Astrocyte (in vitro differentiated cells and primary cell): Measurements from ENCODE around the gene NUP155. TPM values are rescaled to one million over a fixed set of nuclear protein-coding genes. Genes with fewer than 3 reads are reported as not detected.

ENCODE experiments used
- DNase-seq: peaks from one replicate; pipeline ENCODE4 v3.0.0-alpha.2; 2010; ENCODE audit warnings: low read depth
- FAIRE-seq: peaks from 2 replicates; lab custom pipeline; 2011; peaks lifted over from hg19 to GRCh38; lab: Jason Lieb, UNC
- H2AFZ ChIP-seq: 2 replicates; pipeline ENCODE4 v1.6.0; 2012; ENCODE audit warnings: low read depth, low read length, inconsistent platforms
- H3K27ac ChIP-seq: 2 replicates; pipeline ENCODE4 v1.5.1; 2011; ENCODE audit warnings: low read depth, low read length, inconsistent platforms
- H3K27me3 ChIP-seq: 2 replicates; pipeline ENCODE4 v1.6.0; 2011; ENCODE audit warnings: low read length, inconsistent platforms; ENCODE audit not compliant: insufficient read depth
- H3K36me3 ChIP-seq: 2 replicates; pipeline ENCODE4 v1.5.1; 2011; ENCODE audit warnings: low read length, inconsistent platforms; ENCODE audit not compliant: insufficient read depth
- H3K4me1 ChIP-seq: 2 replicates; pipeline ENCODE4 v1.5.1; 2011; ENCODE audit warnings: low read length, inconsistent platforms; ENCODE audit not compliant: insufficient read depth
- H3K4me2 ChIP-seq: 2 replicates; pipeline ENCODE4 v1.6.0; 2012; ENCODE audit warnings: low read length, inconsistent platforms
- H3K4me3 ChIP-seq: 2 replicates; pipeline ENCODE4 v1.5.1; 2011; ENCODE audit warnings: low read depth, mild to moderate bottlenecking, low read length, inconsistent platforms; ENCODE audit not compliant: insufficient read depth
- H3K79me2 ChIP-seq: 2 replicates; pipeline ENCODE4 v1.6.0; 2012; ENCODE audit warnings: mild to moderate bottlenecking, low read length, inconsistent platforms; ENCODE audit not compliant: insufficient read depth
- H3K9ac ChIP-seq: 2 replicates; pipeline ENCODE4 v1.6.0; 2012; ENCODE audit warnings: mild to moderate bottlenecking, low read length, inconsistent platforms
- H3K9me3 ChIP-seq: 2 replicates; pipeline ENCODE4 v1.5.1; 2012; ENCODE audit warnings: low read depth, mild to moderate bottlenecking, low read length, inconsistent platforms; ENCODE audit not compliant: insufficient read depth
- H4K20me1 ChIP-seq: 2 replicates; pipeline ENCODE4 v1.6.0; 2012; ENCODE audit warnings: low read length, inconsistent platforms; ENCODE audit not compliant: insufficient read depth
- H3K27ac Mint-ChIP-seq: one replicate; pipeline ENCODE4 v1.8.0; 2021; ENCODE audit warnings: mild to moderate bottlenecking, mixed read lengths; ENCODE audit not compliant: unreplicated experiment
- H3K27me3 Mint-ChIP-seq: one replicate; pipeline ENCODE4 v1.8.0; 2021; ENCODE audit warnings: low read depth, mixed read lengths; ENCODE audit not compliant: unreplicated experiment
- H3K36me3 Mint-ChIP-seq: one replicate; pipeline ENCODE4 v1.8.0; 2021; ENCODE audit warnings: low read depth, mixed read lengths; ENCODE audit not compliant: unreplicated experiment
- H3K4me1 Mint-ChIP-seq: one replicate; pipeline ENCODE4 v1.8.0; 2021; ENCODE audit warnings: low read depth, mixed read lengths; ENCODE audit not compliant: unreplicated experiment
- H3K4me3 Mint-ChIP-seq: one replicate; pipeline ENCODE4 v1.8.0; 2021; ENCODE audit warnings: mild to moderate bottlenecking, moderate library complexity, mixed read lengths; ENCODE audit not compliant: unreplicated experiment
- H3K9me3 Mint-ChIP-seq: one replicate; pipeline ENCODE4 v1.8.0; 2021; ENCODE audit warnings: mild to moderate bottlenecking, mixed read lengths; ENCODE audit not compliant: unreplicated experiment
- EZH2 ChIP-seq: IDR thresholded peaks from 2 replicates; pipeline ENCODE4 v1.6.1; 2012; ENCODE audit warnings: mild to moderate bottlenecking, low read length, inconsistent platforms; ENCODE audit not compliant: insufficient read depth
- total RNA-seq: library from RNA; stranded (reverse); gene quantifications from 2 replicates; pipeline ENCODE4 v1.2.1, GENCODE V29; 2021
- TF ChIP-seq, protein P1 (sequence below): IDR thresholded peaks from 2 replicates; pipeline ENCODE4 v1.5.1; 2011; ENCODE audit warnings: low read depth, mild to moderate bottlenecking, inconsistent platforms, low read length, moderate library complexity; ENCODE audit not compliant: insufficient read depth

NUP155 gene
- total RNA-seq, 1 donor from 2014 or later = 28.8 TPM

DNA sequence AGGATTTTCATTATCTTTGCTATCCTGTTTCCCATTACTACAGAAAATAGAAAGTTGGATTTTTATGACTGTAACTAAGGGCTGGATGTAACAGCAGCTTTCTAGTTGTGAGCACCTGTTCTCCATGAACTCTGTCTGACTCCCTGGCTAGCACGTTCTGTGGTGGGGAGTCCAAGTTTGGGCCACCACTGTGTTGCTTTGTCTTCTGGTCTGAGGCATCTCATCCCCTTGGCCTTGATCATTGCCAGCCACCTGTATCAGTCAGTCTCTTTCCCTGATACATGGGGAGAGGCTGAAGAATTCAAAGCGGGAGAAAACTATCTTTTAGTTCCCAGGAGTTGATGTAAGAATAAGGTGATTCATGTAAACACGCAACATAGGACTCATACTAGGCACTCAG, 41.6 kb upstream of the NUP155 start:
- Histone ChIP-seq H3K4me2 (no peak overlapping the region), H3K36me3 (no peaks in the 10 kb centered on the region), H3K27me3 (no peaks in the 10 kb centered on the region), H3K9ac (no peak overlapping the region), H3K9me3 (no peaks in the 10 kb centered on the region), H3K79me2 (no peaks in the 10 kb centered on the region), H3K27ac (no peak overlapping the region), H3K4me3 (no peak overlapping the region), H4K20me1 (no peaks in the 10 kb centered on the region), H3K4me1 (no peaks in the 10 kb centered on the region), H2AFZ (no peak overlapping the region)
- Mint-ChIP-seq H3K9me3 (no peaks in the 10 kb centered on the region), H3K27me3 (no peaks in the 10 kb centered on the region), H3K27ac (no peak overlapping the region), H3K36me3 (peaks cover 12% of the 10 kb centered on the region), H3K4me1 (no peaks in the 10 kb centered on the region), H3K4me3 (no peak overlapping the region)
- no peak for TF ChIP-seq EZH2
- TF ChIP-seq, protein P1, sequence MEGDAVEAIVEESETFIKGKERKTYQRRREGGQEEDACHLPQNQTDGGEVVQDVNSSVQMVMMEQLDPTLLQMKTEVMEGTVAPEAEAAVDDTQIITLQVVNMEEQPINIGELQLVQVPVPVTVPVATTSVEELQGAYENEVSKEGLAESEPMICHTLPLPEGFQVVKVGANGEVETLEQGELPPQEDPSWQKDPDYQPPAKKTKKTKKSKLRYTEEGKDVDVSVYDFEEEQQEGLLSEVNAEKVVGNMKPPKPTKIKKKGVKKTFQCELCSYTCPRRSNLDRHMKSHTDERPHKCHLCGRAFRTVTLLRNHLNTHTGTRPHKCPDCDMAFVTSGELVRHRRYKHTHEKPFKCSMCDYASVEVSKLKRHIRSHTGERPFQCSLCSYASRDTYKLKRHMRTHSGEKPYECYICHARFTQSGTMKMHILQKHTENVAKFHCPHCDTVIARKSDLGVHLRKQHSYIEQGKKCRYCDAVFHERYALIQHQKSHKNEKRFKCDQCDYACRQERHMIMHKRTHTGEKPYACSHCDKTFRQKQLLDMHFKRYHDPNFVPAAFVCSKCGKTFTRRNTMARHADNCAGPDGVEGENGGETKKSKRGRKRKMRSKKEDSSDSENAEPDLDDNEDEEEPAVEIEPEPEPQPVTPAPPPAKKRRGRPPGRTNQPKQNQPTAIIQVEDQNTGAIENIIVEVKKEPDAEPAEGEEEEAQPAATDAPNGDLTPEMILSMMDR = no peak
- FAIRE-seq (no peak), DNase-seq (no peak)

DNA sequence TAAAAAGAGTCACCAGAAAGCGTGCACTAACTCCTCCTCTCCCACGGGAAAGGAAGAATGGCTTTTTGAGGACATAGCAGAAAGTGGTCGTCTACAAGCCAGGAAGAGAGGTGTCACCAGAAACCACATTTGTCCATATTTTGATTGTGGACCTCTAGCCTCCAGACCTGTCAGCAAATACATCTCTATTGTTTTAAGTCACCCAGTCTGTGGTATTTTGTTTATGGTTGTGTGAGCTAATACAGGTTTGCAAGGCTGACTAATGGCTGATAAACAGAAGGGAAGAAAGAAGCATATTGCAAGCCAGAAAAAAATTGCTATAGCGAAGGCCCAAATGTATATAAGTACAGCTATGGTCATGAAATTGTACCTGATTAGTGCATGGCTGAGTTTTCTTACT, 29.6 kb upstream of the NUP155 start:
- Histone ChIP-seq H3K4me3 (no peak overlapping the region), H3K9ac (no peak overlapping the region), H3K27me3 (no peaks in the 10 kb centered on the region), H4K20me1 (no peaks in the 10 kb centered on the region), H3K36me3 (peaks cover 11% of the 10 kb centered on the region), H3K4me1 (no peaks in the 10 kb centered on the region), H3K4me2 (no peak overlapping the region), H2AFZ (no peak overlapping the region), H3K9me3 (no peaks in the 10 kb centered on the region), H3K27ac (no peak overlapping the region), H3K79me2 (no peaks in the 10 kb centered on the region)
- Mint-ChIP-seq H3K36me3 (peaks cover 2% of the 10 kb centered on the region), H3K4me3 (no peak overlapping the region), H3K9me3 (no peaks in the 10 kb centered on the region), H3K4me1 (peaks cover 2% of the 10 kb centered on the region), H3K27me3 (no peaks in the 10 kb centered on the region), H3K27ac (no peak overlapping the region)
- DNase-seq (peak; percentile 18), FAIRE-seq (no peak)
- TF ChIP-seq EZH2 = no peak
- TF ChIP-seq, protein P1 = no peak

DNA sequence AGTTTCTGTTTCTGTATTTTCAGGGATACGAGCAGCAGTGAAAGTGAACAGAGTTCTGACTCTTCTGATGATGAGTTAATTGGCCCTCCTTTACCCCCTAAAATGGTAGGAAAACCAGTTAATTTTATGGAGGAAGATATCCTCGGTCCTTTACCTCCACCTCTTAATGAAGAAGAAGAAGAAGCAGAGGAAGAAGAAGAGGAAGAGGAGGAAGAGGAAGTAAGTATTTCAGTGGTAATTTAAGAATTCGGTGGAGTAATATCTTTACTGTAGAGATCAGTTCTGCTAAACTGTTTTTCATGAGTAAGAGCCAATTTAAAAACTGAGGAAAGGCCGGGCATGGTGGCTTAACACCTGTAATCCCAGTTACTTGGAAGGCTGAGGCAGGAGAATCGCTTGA, 25.4 kb upstream of the NUP155 start:
- DNase-seq (no peak), FAIRE-seq (no peak)
- no peaks in the 10 kb centered on the region for H3K27me3 Mint-ChIP-seq
- H3K4me3 Mint-ChIP-seq = no peak overlapping the region
- Histone ChIP-seq H3K4me2 (no peak overlapping the region), H3K9ac (no peak overlapping the region), H3K9me3 (no peaks in the 10 kb centered on the region), H3K79me2 (no peaks in the 10 kb centered on the region), H4K20me1 (no peaks in the 10 kb centered on the region), H3K36me3 (peaks cover 20% of the 10 kb centered on the region), H3K4me3 (no peak overlapping the region), H2AFZ (no peak overlapping the region), H3K4me1 (no peaks in the 10 kb centered on the region), H3K27me3 (no peaks in the 10 kb centered on the region), H3K27ac (no peak overlapping the region)
- H3K4me1 Mint-ChIP-seq = peaks cover 2% of the 10 kb centered on the region
- H3K9me3 Mint-ChIP-seq = no peaks in the 10 kb centered on the region
- H3K36me3 Mint-ChIP-seq = peaks cover 6% of the 10 kb centered on the region
- H3K27ac Mint-ChIP-seq = no peak overlapping the region
- no peak for TF ChIP-seq EZH2
- TF ChIP-seq, protein P1 = no peak
